Activated CD8-positive, alpha-beta memory T cell treated with anti-CD3 and anti-CD28 coated beads for 4 hours (primary cell): ENCODE data around the gene STXBP1.

Experiments used
- DNase-seq, 2 donors: peaks; one replicate each; pipeline ENCODE4 v3.0.0-alpha.2; 2020; ENCODE audit warnings: low read depth in 2 of 2

Gene STXBP1

DNA sequence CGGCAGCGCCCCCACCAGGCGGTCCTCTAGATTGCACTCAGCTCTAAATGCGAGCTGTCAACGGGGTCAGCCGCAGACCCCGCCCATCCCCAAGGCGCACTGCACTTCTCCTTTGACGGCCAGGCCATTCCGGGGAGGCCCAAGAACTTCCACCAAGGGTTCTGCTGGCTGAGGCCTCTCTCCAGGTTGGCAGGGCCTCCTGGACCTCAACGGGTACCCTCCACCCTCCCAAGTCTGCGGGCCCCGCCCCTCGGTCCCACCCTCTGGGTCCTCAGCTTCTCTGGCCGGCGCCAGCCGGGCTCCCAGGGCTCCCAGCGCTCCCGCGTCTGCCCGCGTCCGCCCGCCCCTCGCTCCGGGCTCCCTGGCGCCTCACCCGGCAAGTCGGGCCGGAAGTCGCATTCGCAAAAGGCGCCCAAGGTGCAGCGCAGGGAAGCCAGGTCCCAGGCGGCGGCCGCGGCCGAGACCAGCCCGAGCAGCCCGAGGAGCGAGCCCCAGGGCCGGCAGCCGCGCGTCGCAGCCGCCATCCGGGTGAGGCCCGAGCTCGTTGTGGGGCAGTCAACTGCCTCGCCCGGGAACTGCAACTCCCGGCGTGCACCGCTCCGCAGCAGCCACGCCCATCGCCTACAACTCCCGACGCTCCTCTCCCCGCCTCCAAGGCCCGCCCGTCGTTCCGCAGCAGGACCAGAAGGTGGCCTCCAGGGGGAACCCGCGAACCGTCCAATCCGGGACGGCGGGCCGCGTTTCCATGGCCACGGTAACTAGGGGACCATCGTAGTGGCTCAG is 122.9 kb downstream of the STXBP1 start, which contains the start of gene TOR2A:
TSS of gene TOR2A (minus strand) at position 548 of the 783 bp plus-strand sequence. CDS start at position 524, 24 bp downstream.
- DNase-seq: peak; percentile 95 to 96

DNA sequence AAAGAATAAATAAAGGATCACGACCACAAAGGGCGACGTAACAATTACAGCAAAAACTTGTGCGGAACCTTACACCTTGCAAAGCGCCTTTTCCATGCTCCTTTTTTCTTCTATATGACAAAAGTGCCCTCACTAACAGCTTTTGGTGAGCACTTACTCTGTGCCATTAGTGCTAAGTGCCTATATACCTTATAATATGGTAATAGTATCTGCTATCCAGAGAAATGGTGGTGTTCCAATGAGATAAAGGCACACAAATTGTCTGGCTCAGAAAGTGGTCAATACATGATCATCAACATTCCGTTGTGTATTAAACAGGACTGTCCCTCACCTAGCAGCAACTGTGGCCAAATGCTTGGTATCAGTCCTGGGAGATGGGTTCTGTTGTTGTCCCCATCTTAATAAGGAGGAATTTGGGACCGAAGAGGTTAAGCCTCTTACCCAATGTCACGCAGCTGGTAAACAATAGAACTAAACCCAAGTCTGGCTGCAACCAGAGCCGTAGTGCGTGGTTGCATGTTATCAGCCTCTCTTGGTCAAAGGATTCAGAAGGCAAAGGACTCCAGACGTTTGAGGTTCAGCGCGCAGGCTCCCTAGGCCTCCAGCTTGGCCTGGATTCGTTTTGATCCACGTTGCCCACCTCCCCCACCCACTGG is 123.6 kb downstream of the STXBP1 start:
- DNase-seq: no peak

DNA sequence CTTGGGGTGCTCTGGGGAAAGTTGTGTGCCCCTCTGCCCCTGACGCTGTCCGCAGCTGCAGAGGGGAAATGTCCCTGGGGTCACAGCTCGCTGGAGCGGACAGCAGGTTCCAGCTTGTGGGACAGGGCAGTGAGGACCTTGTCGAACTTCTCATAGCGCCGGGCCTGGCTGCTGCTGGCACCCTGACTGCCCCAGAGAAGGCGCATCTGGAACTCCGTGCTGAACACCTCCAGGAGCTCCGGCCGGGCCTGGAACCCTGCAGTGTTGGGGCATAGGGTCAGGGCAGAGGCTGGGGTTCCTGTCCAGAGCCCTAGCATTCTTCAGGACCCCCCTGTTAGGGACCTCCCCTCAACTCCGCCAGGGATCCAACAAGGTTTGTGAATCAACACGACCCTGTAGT is 126.6 kb downstream of the STXBP1 start:
- DNase-seq: no peak

DNA sequence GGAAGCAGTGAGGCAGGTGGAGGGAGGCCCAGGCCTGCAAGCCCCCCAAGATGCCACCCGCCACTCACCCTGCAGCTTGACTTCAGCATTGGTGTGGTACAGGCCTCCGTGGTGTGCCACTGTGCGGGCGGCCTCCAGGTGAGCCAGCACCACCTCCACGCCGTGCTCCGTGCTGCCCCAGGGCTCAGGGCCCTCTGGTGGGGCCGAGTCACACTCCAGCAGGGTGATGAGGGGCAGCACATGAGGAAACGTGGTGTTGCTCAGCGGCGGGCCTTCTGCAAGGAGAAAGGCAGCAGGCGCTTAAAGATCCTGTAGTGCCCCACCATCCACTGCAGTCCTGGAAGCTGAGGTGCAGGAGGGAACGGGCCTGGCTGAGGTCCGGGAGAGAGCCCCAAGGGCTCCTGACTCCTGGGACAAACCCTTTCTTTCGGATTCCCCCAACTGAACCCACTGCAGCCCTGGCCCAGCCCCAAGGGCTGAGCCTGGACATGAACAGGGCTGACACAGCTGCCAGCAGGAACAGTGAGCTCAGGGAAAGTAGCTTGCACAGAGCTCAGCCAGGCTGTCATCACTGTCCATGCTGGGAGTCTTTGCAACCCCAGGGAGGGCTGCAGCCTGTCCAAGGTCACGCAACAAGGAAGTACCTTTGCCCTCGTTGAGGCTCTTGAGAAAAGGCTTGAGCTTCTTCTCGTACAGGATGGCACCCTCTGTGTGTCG is 127.7 kb downstream of the STXBP1 start:
- DNase-seq: no peak

DNA sequence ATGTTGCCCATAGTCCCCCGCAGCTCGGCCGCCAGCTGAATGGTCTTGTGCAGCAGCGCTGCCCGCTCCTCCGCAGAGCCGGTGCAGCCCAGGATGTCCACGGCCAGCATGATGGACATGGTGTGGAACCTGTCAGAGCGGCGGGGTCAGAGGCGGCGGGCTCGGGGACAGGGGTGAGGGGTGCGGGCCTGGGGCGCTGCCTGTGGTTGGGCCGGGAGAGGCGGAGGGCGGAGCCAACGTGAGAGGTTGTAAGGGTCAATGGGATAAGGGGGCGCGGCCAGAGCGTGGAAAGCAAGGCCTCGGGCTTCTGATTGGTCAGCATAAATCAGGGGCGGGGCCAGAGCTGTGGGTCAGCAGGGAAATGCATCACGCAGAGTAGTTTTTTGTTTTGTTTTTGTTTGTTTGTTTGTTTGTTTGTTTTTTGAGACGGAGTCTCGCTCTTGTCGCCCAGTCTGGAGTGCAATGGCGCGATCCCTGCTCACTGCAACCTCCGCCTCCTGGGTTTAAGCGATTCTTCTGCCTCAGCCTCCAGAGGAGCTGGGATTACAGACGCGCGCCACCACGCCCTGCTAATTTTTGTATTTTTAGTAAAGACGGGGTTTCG is 129.9 kb downstream of the STXBP1 start:
- no peak for DNase-seq
